ENCODE data around the gene ITPRIPL2.
A peak's percentile ranks its signal among the peaks of the same experiment; 100 is the strongest.

DNA sequence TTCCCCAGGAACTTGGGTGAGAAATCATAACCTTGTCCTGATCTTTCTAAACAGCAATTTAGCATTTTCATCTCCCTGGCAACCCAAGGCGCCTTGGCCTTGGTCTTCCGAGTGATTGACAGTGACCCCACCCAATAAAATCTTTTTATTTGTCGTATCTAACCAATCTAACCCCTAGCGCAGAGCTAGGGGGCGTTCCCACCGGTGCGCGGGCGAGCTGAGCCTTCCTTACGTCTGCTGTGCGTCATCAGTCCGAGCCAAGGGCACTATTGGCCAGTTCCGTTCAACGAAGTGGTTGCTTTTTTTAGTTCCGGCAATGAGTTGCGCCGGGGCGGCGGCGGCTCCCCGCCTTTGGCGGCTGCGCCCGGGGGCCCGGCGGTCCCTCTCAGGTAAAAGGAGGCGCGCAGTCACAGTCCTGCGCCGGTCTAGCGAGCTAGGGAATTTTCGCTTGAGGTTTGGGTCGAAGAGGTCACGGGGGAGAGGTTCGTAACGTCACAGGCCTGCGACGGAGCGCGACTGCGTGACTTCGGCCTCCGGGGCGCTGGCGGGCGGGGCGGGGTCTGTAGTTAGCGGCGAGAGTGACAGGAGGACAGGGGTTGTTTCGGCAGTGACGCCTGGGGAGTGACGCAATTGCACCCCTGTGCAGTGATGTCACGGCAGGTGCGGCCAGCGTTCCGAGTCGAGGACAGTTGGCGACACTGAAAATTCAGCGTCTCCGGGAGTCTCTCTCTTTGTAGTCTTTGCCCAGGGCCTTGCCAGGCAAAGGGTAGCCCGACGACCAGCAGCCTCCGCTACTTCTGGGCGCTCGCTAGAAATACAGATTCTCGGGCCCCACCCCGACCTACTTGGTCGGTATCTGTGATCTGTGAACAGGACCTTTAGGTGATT is 46.2 kb upstream of the ITPRIPL2 start, which contains the start of gene COQ7:
- TF ChIP-seq EZH2 (IDR thresholded peaks at IDR 0.05) (no peak), RAD21 (IDR thresholded peaks at IDR 0.05; ENCODE audit: low read depth) (no peak), EGR1 (IDR thresholded peaks at IDR 0.05; ENCODE audit: low read depth) (peak; percentile 80), FOSL1 (IDR thresholded peaks at IDR 0.05; ENCODE audit: low read depth) (no peak), TCF7L2 (IDR thresholded peaks at IDR 0.05; ENCODE audit: borderline replicate concordance, extremely low read depth, insufficient read depth, insufficient read length) (peak; percentile 67), ZNF274 (IDR thresholded peaks at IDR 0.05; ENCODE audit: low read depth, low read length) (no peak), POLR2A (IDR thresholded peaks at IDR 0.05; ENCODE audit: borderline replicate concordance, extremely low read depth, insufficient read depth, insufficient read length) (no peak), YY1 (IDR thresholded peaks at IDR 0.05; ENCODE audit: extremely low read depth, insufficient replicate concordance, low read depth, low read length) (peak; percentile 35), SRF (IDR thresholded peaks at IDR 0.05; ENCODE audit: low read depth) (peak; percentile 91), POLR2AphosphoS5 (IDR thresholded peaks at IDR 0.05; ENCODE audit: low read depth, low read length) (no peak; the same call in 1 of the 2 replicates)
- TF ChIP-seq, protein P1, sequence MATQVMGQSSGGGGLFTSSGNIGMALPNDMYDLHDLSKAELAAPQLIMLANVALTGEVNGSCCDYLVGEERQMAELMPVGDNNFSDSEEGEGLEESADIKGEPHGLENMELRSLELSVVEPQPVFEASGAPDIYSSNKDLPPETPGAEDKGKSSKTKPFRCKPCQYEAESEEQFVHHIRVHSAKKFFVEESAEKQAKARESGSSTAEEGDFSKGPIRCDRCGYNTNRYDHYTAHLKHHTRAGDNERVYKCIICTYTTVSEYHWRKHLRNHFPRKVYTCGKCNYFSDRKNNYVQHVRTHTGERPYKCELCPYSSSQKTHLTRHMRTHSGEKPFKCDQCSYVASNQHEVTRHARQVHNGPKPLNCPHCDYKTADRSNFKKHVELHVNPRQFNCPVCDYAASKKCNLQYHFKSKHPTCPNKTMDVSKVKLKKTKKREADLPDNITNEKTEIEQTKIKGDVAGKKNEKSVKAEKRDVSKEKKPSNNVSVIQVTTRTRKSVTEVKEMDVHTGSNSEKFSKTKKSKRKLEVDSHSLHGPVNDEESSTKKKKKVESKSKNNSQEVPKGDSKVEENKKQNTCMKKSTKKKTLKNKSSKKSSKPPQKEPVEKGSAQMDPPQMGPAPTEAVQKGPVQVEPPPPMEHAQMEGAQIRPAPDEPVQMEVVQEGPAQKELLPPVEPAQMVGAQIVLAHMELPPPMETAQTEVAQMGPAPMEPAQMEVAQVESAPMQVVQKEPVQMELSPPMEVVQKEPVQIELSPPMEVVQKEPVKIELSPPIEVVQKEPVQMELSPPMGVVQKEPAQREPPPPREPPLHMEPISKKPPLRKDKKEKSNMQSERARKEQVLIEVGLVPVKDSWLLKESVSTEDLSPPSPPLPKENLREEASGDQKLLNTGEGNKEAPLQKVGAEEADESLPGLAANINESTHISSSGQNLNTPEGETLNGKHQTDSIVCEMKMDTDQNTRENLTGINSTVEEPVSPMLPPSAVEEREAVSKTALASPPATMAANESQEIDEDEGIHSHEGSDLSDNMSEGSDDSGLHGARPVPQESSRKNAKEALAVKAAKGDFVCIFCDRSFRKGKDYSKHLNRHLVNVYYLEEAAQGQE (IDR thresholded peaks at IDR 0.05; ENCODE audit: low read depth): no peak
- TF ChIP-seq, protein P2, sequence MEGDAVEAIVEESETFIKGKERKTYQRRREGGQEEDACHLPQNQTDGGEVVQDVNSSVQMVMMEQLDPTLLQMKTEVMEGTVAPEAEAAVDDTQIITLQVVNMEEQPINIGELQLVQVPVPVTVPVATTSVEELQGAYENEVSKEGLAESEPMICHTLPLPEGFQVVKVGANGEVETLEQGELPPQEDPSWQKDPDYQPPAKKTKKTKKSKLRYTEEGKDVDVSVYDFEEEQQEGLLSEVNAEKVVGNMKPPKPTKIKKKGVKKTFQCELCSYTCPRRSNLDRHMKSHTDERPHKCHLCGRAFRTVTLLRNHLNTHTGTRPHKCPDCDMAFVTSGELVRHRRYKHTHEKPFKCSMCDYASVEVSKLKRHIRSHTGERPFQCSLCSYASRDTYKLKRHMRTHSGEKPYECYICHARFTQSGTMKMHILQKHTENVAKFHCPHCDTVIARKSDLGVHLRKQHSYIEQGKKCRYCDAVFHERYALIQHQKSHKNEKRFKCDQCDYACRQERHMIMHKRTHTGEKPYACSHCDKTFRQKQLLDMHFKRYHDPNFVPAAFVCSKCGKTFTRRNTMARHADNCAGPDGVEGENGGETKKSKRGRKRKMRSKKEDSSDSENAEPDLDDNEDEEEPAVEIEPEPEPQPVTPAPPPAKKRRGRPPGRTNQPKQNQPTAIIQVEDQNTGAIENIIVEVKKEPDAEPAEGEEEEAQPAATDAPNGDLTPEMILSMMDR (IDR thresholded peaks at IDR 0.05 in 2 of 3, conservative IDR thresholded peaks at IDR 0.05 in 1 of 3; ENCODE audit: borderline replicate concordance in 1 of 3, insufficient read depth in 1 of 3, low read depth in 2 of 3, low read length in 2 of 3): no peak
- TF ChIP-seq, protein P3, sequence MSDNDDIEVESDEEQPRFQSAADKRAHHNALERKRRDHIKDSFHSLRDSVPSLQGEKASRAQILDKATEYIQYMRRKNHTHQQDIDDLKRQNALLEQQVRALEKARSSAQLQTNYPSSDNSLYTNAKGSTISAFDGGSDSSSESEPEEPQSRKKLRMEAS (IDR thresholded peaks at IDR 0.05): peak; percentile 64; the same call in 1 of the 2 replicates

Measured in HCT116 (cell line).